Measurements from ENCODE around the gene POTEG.
"Not testable (repeated sequence)": the region's sequence is repeated elsewhere in the genome, so short reads cannot be mapped to it uniquely, and the experiment has no call there.

Gene POTEG

GRCh38 chr14:19372813-19373500 is 61.2 kb downstream of the POTEG start:
- DNase-seq, result not testable (repeated sequence)

- DNase-seq, result not testable (repeated sequence)
Measured at GRCh38 chr14:19371767-19372166, 62.4 kb downstream of the POTEG start.

- DNase-seq, result not testable (repeated sequence)
Measured at GRCh38 chr14:19362803-19363202, 71.3 kb downstream of the POTEG start.

- DNase-seq, result not testable (repeated sequence)
Measured at GRCh38 chr14:19362323-19362722, 71.8 kb downstream of the POTEG start.

GRCh38 chr14:19361636-19362253 is 72.4 kb downstream of the POTEG start:
- DNase-seq, result not testable (repeated sequence)

DNA sequence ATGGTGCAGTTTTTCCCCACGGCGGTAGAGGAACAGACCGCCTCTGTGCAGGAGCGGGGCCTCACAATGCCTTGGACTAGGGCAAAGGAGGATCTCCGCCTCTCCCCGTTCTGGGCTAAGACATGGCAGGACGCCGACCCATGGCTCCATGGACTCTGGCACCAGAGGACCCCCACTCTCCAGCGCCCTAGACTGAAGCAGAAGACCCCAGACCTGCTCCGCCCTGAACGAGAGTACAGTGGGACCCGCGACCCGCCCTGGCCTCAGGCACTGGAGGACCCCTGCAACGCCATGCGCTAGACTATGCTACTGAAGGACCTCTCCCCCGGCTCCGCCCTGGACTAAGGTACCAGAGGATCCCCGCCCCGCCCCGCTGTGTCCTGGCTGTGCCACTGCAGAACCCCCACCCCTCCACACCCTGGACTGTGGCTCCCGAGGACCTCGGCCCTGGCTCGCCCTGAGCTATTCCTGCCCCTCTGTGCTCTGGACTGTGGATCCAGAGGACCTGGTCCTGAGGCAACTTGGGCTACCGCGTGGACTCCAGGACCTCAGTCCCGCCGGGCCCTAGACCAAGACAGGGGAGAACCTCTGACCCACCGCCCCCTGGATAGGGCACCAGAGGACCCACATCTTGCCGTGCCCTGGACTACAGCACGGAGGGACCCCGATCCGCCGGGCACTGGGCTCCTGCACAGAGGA is 73.1 kb downstream of the POTEG start:
- not testable (repeated sequence) for DNase-seq

Measured in inflammatory macrophage treated with lipopolysaccharide for 1 hour (primary cell).